Right lobe of liver (tissue), 6 donors: ENCODE results near the gene CELF2. TPM values are rescaled to one million over a fixed set of nuclear protein-coding genes. Genes with fewer than 3 reads are reported as not detected.
A peak's percentile ranks its signal among the peaks of the same experiment; 100 is the strongest.

Experiments
- ATAC-seq, 4 donors: fragments of 200-7000 bp; cut with Tn5 transposase; one replicate each; pipeline ENCODE4 v1.9.1; 2020; ENCODE audit warnings: mild to moderate bottlenecking in 4 of 4, moderate library complexity in 4 of 4
- DNase-seq, 3 donors: peaks; one replicate each; pipeline ENCODE4 v3.0.0-alpha.2; 2020
- H3K27ac ChIP-seq, 3 donors: fragments of 200-600 bp; one replicate each; pipeline ENCODE4 v1.8.0; 2022
- H3K27me3 ChIP-seq, 2 donors: fragments of 200-600 bp; one replicate each; pipeline ENCODE4 v1.8.0; 2022
- H3K36me3 ChIP-seq, 4 donors: fragments of 200-600 bp; sonication (generic) in 1 of 4; one replicate each; pipeline versions ENCODE4 v1.5.1 to v1.8.0; 2017 to 2022; ENCODE audit warnings: control low read depth in 1 of 4
- H3K4me1 ChIP-seq, 4 donors: fragments of 200-600 bp; sonication (generic) in 1 of 4; one replicate each; pipeline versions ENCODE4 v1.5.1 to v1.8.0; 2017 to 2022; ENCODE audit warnings: control low read depth in 1 of 4
- H3K4me3 ChIP-seq, 3 donors: fragments of 200-600 bp; one replicate each; pipeline ENCODE4 v1.8.0; 2022
- H3K9me3 ChIP-seq, 4 donors: fragments of 200-600 bp; sonication (generic) in 1 of 4; one replicate each; pipeline versions ENCODE4 v1.5.1 to v1.8.0; 2017 to 2022; ENCODE audit warnings: control low read depth in 1 of 4
- CTCF ChIP-seq, 4 donors: fragments of 200-600 bp in 3 of 4; fragments of 450-650 bp in 1 of 4; IDR thresholded peaks; one replicate each; pipeline versions ENCODE4 v1.5.1 to v1.8.0; 2016 to 2022; ENCODE audit warnings: antibody characterized with exemption in 4 of 4, mild to moderate bottlenecking in 2 of 4
- POLR2A ChIP-seq: fragments of 450-650 bp; IDR thresholded peaks from one replicate; pipeline ENCODE4 v1.6.1; 2017; ENCODE audit warnings: antibody characterized with exemption, mild to moderate bottlenecking
- WGBS: methylation state at CpG from one replicate; pipeline ENCODE4 v1.1.6; 2018; ENCODE audit warnings: low coverage, low lambda C conversion rate; ENCODE audit not compliant: insufficient coverage; ENCODE audit errors: missing lambda C conversion rate; 5-methylcytosine and 5-hydroxymethylcytosine counted together
- intact Hi-C, 2 donors: fragments of 100-400 bp; cut with DNase I; formaldehyde crosslinking; loops; one replicate each; pipeline versions ENCODE4 v1.11.2 to v1.14.1; 2022
- total RNA-seq, 6 experiments: library from RNA; depleted of rRNA in 2 of 6; stranded (reverse); fragments of >200 nt in 2 of 6; fragmentation: NEBNext Ultra II Directional in 3 of 6; extraction: Animal tissue kit (Norgen Biotek cat#: 25700) in 3 of 6; gene quantifications; one replicate each; pipeline versions ENCODE4 v1.1.0 to v1.2.4, GENCODE V29; 2016 to 2023
- donor health status: DM: no; HTN: yes; CAD: no.
- donor health status: DM: no; HTN: no; CAD: no.
- donor health status: DM: no; HTN: no; CAD: no.
- donor health status: DM: no; HTN: yes; CAD: no.
- donor health status: DM: no; HTN: yes; CAD: no.

Gene CELF2
- total RNA-seq, 6 experiments from 2014 or later: 2.4 to 6.2 (median 3.7) TPM

- ATAC-seq: no peak
- no peaks in the 10 kb centered on the region for H3K36me3 ChIP-seq
- no peaks in the 10 kb centered on the region for H3K9me3 ChIP-seq
- TF ChIP-seq CTCF (IDR thresholded peaks at IDR 0.05): no peak
- no peak for TF ChIP-seq POLR2A
- no peaks in the 10 kb centered on the region for H3K4me1 ChIP-seq
- no peak overlapping the region for H3K4me3 ChIP-seq
- intact Hi-C loops: no loop called here
- WGBS: 58% methylated on average over 5 of the region's 7 CpGs
- no peak for DNase-seq
- no peak overlapping the region for H3K27ac ChIP-seq
- peaks cover 0 to 2% of the 10 kb centered on the region in 2 donors for H3K27me3 ChIP-seq
These were observed 9.1 kb downstream of the CELF2 start for GRCh38 chr10:11026773-11027172.

GRCh38 chr10:11034762-11035161 lies 17.1 kb downstream of the CELF2 start:
- intact Hi-C loops: no loop called here
- 49% methylated on average over 6 of the region's 7 CpGs for WGBS
- H3K9me3 ChIP-seq: no peaks in the 10 kb centered on the region
- H3K4me1 ChIP-seq: no peaks in the 10 kb centered on the region
- H3K4me3 ChIP-seq: no peak overlapping the region
- ATAC-seq (no peak), DNase-seq (no peak)
- no peaks in the 10 kb centered on the region for H3K27me3 ChIP-seq
- no peak overlapping the region for H3K27ac ChIP-seq
- TF ChIP-seq CTCF (IDR thresholded peaks at IDR 0.05) (no peak), POLR2A (no peak)
- H3K36me3 ChIP-seq: no peaks in the 10 kb centered on the region

- no peaks in the 10 kb centered on the region for H3K27me3 ChIP-seq
- TF ChIP-seq POLR2A (no peak), CTCF (IDR thresholded peaks at IDR 0.05) (no peak)
- peak in 1 of 4 donors; percentile 46 for ATAC-seq
- H3K4me3 ChIP-seq: no peak overlapping the region
- WGBS: 25% methylated on average over 4 of the region's 4 CpGs
- DNase-seq: no peak
- intact Hi-C loops: no loop called here
- H3K9me3 ChIP-seq: no peaks in the 10 kb centered on the region
- H3K4me1 ChIP-seq: no peaks in the 10 kb centered on the region
- no peak overlapping the region for H3K27ac ChIP-seq
- no peaks in the 10 kb centered on the region for H3K36me3 ChIP-seq
These were observed 17.8 kb downstream of the CELF2 start for GRCh38 chr10:11035301-11035991.

- intact Hi-C loops: no loop called here
- no peaks in the 10 kb centered on the region for H3K9me3 ChIP-seq
- no peak overlapping the region for H3K27ac ChIP-seq
- DNase-seq: no peak
- 56% methylated on average over 5 of the region's 5 CpGs for WGBS
- no peaks in the 10 kb centered on the region for H3K27me3 ChIP-seq
- no peaks in the 10 kb centered on the region for H3K4me1 ChIP-seq
- H3K36me3 ChIP-seq: no peaks in the 10 kb centered on the region
- TF ChIP-seq POLR2A: no peak
- peak; percentile 37 to 61 (median 57) for TF ChIP-seq CTCF (IDR thresholded peaks at IDR 0.05)
- ATAC-seq: peak; percentile 67 to 77 (median 73)
- no peak overlapping the region for H3K4me3 ChIP-seq
These were observed 18.8 kb downstream of the CELF2 start for GRCh38 chr10:11036424-11037011.
